ENCODE data around the gene DSCAM.
"Not testable (repeated sequence)": the region's sequence is repeated elsewhere in the genome, so short reads cannot be mapped to it uniquely, and the experiment has no call there.

The DSCAM gene

DNA sequence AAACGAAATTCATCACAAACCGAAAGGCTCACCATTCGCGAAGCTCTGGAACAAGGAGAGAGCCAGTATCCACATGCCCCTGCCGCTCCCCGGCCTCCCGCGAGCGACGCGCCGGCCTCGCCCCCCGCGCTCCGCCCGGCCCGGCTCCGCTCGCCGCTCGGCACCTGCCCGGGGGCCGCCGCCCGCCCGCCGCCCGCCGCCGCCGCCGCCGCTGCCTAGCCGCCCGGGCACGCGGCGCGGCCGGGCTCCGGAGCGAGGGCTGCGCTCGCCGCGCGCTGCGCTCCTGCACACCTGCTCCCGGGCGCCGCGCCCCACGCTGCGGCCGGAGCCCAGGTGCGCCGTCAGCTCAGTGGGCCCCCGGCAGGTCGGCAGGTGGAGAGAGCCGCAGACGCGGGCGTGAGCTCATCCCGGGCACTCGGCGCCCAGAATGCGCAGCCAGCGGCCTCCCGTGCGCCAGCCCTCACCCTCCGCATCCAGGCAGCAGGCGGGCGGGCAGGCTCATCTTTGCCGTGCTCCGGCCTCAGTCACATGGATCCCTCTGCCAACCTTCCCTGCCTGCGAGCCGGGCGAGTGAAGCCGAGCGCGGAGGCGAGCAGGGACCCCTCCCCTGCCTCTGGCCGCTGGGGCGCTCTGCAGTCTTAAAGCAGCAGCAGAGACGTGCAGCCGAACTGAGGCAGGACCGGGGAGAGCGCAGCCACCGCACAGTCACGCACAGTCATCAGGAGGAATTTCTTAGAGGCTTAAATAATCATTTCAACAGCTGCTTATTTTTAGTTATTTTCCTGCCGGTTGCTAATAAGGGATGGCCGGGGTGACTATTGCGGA is at the start of gene DSCAM:
Gene DSCAM (minus strand): TSS at position 572 of the 825 bp plus-strand sequence. CDS start 497 bp downstream, at position 75.
- H3K9me3 ChIP-seq (ENCODE audit: control insufficient read depth in 1 of 2, low read length in 2 of 2) = no peaks in the 10 kb centered on the region
- H3K9ac ChIP-seq (ENCODE audit: low read depth in 1 of 2, low read length in 2 of 2) = no peak within 1 kb of the TSS
- H3K36me3 ChIP-seq (ENCODE audit: control insufficient read depth in 1 of 2, insufficient read depth in 2 of 2, low read length in 2 of 2) = no peaks in the 10 kb centered on the region
- no peak within 1 kb of the TSS for H3K4me3 ChIP-seq (ENCODE audit: low read depth in 1 of 2, low read length in 2 of 2)
- no peak within 1 kb of the TSS for H3K27ac ChIP-seq (ENCODE audit: low read depth, low read length)
- no peaks in the 10 kb centered on the region for H3K4me1 ChIP-seq (ENCODE audit: control insufficient read depth in 1 of 2, insufficient read depth in 2 of 2, low read length in 2 of 2)
- H3K27me3 ChIP-seq (ENCODE audit: control insufficient read depth in 1 of 2, insufficient read depth in 2 of 2, low read length in 2 of 2) = peaks cover 27 to 29% of the 10 kb centered on the region in 2 donors

- H3K27me3 ChIP-seq (ENCODE audit: control insufficient read depth in 1 of 2, insufficient read depth in 2 of 2, low read length in 2 of 2); H3K4me3 ChIP-seq (ENCODE audit: low read depth in 1 of 2, low read length in 2 of 2); H3K4me1 ChIP-seq (ENCODE audit: control insufficient read depth in 1 of 2, insufficient read depth in 2 of 2, low read length in 2 of 2); H3K36me3 ChIP-seq (ENCODE audit: control insufficient read depth in 1 of 2, insufficient read depth in 2 of 2, low read length in 2 of 2); H3K9me3 ChIP-seq (ENCODE audit: control insufficient read depth in 1 of 2, low read length in 2 of 2); H3K27ac ChIP-seq (ENCODE audit: low read depth, low read length); H3K9ac ChIP-seq (ENCODE audit: low read depth in 1 of 2, low read length in 2 of 2): not testable (repeated sequence)
These were observed 48.7 kb upstream of the DSCAM start for GRCh38 chr21:40895697-40896096.

DNA sequence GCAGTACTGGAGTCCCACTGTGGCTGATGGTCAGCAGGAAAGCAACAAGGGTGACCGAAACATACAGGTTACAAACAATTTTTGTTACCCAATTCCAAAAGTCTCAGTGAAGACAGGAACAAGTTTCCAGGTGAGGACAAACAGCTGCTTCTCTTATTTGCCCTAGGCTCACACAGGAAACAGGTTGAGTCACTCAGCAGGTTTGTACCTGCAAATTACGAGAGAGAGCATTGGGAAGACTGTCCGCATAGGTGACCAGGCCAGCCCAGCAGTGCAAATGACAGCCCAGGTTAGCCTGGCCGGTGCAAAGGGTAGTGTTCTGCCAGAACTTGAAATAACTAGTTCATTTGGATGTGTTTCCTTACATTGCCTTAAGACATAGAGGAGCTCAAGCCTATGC is 40.0 kb upstream of the DSCAM start:
- no peaks in the 10 kb centered on the region for H3K36me3 ChIP-seq (ENCODE audit: control insufficient read depth in 1 of 2, insufficient read depth in 2 of 2, low read length in 2 of 2)
- no peak overlapping the region for H3K4me3 ChIP-seq (ENCODE audit: low read depth in 1 of 2, low read length in 2 of 2)
- H3K9ac ChIP-seq (ENCODE audit: low read depth in 1 of 2, low read length in 2 of 2) = no peak overlapping the region

DNA sequence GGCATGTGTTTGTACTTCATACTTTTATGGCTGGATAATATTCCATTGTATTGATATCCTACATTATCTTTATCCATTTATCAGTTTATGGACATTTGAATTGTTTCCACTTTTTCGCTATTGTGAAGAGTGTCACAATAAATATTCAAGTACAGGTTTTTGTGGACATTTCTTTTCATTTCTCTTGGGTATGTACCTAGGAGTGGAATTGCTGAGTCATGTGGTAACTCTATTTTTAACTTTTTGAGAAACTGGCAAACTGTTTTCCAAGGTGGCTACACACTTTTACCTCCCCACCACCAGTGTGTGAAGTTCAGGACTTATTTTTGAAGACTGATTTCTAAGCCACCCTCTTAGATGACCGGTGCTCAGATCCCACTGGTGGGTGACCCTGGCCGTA is 39.0 kb upstream of the DSCAM start:
- no peaks in the 10 kb centered on the region for H3K27me3 ChIP-seq (ENCODE audit: control insufficient read depth in 1 of 2, insufficient read depth in 2 of 2, low read length in 2 of 2)
- no peak overlapping the region for H3K4me3 ChIP-seq (ENCODE audit: low read depth in 1 of 2, low read length in 2 of 2)
- H3K9ac ChIP-seq (ENCODE audit: low read depth in 1 of 2, low read length in 2 of 2) = no peak overlapping the region
- H3K27ac ChIP-seq (ENCODE audit: low read depth, low read length) = no peak overlapping the region
- no peaks in the 10 kb centered on the region for H3K9me3 ChIP-seq (ENCODE audit: control insufficient read depth in 1 of 2, low read length in 2 of 2)
- H3K36me3 ChIP-seq (ENCODE audit: control insufficient read depth in 1 of 2, insufficient read depth in 2 of 2, low read length in 2 of 2) = no peaks in the 10 kb centered on the region
- no peaks in the 10 kb centered on the region for H3K4me1 ChIP-seq (ENCODE audit: control insufficient read depth in 1 of 2, insufficient read depth in 2 of 2, low read length in 2 of 2)

More for the DNA sequence above, 40.0 kb upstream of the DSCAM start:
- Histone ChIP-seq H3K27me3 (ENCODE audit: control insufficient read depth in 1 of 2, insufficient read depth in 2 of 2, low read length in 2 of 2) (no peaks in the 10 kb centered on the region), H3K27ac (ENCODE audit: low read depth, low read length) (no peak overlapping the region), H3K4me1 (ENCODE audit: control insufficient read depth in 1 of 2, insufficient read depth in 2 of 2, low read length in 2 of 2) (no peaks in the 10 kb centered on the region), H3K9me3 (ENCODE audit: control insufficient read depth in 1 of 2, low read length in 2 of 2) (no peaks in the 10 kb centered on the region)

DNA sequence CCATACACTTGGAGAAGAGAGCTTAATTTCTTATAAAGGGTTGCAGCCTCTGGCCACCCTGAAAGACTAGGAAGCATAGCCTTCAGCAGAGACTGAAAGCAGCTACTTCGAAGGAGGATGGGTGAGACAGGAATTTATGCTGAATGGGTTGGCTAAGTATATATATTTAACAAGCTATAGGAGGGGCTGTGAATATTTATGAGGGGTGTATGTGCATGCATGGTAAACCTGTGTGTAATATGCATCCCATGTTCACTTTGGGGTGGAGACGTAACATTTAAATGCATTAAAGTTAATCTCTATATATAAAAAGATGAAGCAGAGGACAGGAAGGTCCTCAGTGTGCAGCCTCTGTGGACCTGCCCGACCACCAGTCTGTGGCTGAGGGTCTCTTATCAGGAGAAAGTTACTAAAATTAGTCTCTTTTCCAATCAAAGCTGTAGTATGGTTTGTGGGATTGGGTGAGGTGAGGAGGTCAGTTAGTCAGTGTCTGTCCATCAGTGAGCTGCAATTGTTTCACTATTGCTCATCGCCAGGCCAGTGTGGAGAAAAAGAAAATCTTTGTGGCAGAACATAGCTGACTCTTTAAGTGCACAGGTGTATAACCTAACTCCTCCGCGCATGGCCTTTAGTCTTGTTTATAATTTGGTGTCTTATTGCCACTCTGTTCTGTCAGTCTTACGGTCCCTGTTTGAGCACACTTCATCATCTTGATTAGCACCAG is 35.4 kb upstream of the DSCAM start:
- Histone ChIP-seq H3K4me1 (ENCODE audit: control insufficient read depth in 1 of 2, insufficient read depth in 2 of 2, low read length in 2 of 2) (no peaks in the 10 kb centered on the region), H3K27ac (ENCODE audit: low read depth, low read length) (no peak overlapping the region), H3K9me3 (ENCODE audit: control insufficient read depth in 1 of 2, low read length in 2 of 2) (no peaks in the 10 kb centered on the region), H3K36me3 (ENCODE audit: control insufficient read depth in 1 of 2, insufficient read depth in 2 of 2, low read length in 2 of 2) (no peaks in the 10 kb centered on the region), H3K4me3 (ENCODE audit: low read depth in 1 of 2, low read length in 2 of 2) (no peak overlapping the region), H3K27me3 (ENCODE audit: control insufficient read depth in 1 of 2, insufficient read depth in 2 of 2, low read length in 2 of 2) (no peaks in the 10 kb centered on the region), H3K9ac (ENCODE audit: low read depth in 1 of 2, low read length in 2 of 2) (no peak overlapping the region)

DNA sequence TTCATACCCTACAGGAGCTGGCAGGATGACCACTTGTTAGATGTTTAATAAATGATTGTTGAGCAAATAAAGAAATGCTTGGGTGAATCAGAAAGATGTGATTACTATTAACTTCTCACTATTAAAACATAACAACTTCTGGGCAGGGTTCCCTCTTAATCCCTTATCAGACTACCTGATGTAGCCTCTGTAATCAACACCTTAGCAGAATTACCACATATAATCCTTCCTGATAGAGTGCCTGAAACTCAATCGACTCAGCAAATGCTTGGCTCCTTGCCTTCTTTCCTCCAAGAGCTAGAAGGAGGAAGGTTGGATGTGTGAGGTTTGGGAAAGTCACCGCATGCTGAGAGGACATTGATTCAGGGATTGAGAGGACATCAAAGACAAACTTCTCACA is 34.8 kb upstream of the DSCAM start:
- Histone ChIP-seq H3K4me1 (ENCODE audit: control insufficient read depth in 1 of 2, insufficient read depth in 2 of 2, low read length in 2 of 2) (no peaks in the 10 kb centered on the region), H3K4me3 (ENCODE audit: low read depth in 1 of 2, low read length in 2 of 2) (no peak overlapping the region), H3K9me3 (ENCODE audit: control insufficient read depth in 1 of 2, low read length in 2 of 2) (no peaks in the 10 kb centered on the region), H3K27me3 (ENCODE audit: control insufficient read depth in 1 of 2, insufficient read depth in 2 of 2, low read length in 2 of 2) (no peaks in the 10 kb centered on the region), H3K36me3 (ENCODE audit: control insufficient read depth in 1 of 2, insufficient read depth in 2 of 2, low read length in 2 of 2) (no peaks in the 10 kb centered on the region), H3K27ac (ENCODE audit: low read depth, low read length) (no peak overlapping the region), H3K9ac (ENCODE audit: low read depth in 1 of 2, low read length in 2 of 2) (no peak overlapping the region)

GRCh38 chr21:40871099-40871498 is 24.1 kb upstream of the DSCAM start:
- Histone ChIP-seq H3K27me3 (ENCODE audit: control insufficient read depth in 1 of 2, insufficient read depth in 2 of 2, low read length in 2 of 2) (no peaks in the 10 kb centered on the region), H3K9ac (ENCODE audit: low read depth in 1 of 2, low read length in 2 of 2) (no peak overlapping the region), H3K4me1 (ENCODE audit: control insufficient read depth in 1 of 2, insufficient read depth in 2 of 2, low read length in 2 of 2) (no peaks in the 10 kb centered on the region), H3K27ac (ENCODE audit: low read depth, low read length) (no peak overlapping the region), H3K4me3 (ENCODE audit: low read depth in 1 of 2, low read length in 2 of 2) (no peak overlapping the region), H3K36me3 (ENCODE audit: control insufficient read depth in 1 of 2, insufficient read depth in 2 of 2, low read length in 2 of 2) (no peaks in the 10 kb centered on the region), H3K9me3 (ENCODE audit: control insufficient read depth in 1 of 2, low read length in 2 of 2) (no peaks in the 10 kb centered on the region)

GRCh38 chr21:40863839-40864238 is 16.9 kb upstream of the DSCAM start:
- Histone ChIP-seq H3K4me1 (ENCODE audit: control insufficient read depth in 1 of 2, insufficient read depth in 2 of 2, low read length in 2 of 2) (no peaks in the 10 kb centered on the region), H3K4me3 (ENCODE audit: low read depth in 1 of 2, low read length in 2 of 2) (no peak overlapping the region), H3K27me3 (ENCODE audit: control insufficient read depth in 1 of 2, insufficient read depth in 2 of 2, low read length in 2 of 2) (no peaks in the 10 kb centered on the region), H3K9me3 (ENCODE audit: control insufficient read depth in 1 of 2, low read length in 2 of 2) (no peaks in the 10 kb centered on the region), H3K36me3 (ENCODE audit: control insufficient read depth in 1 of 2, insufficient read depth in 2 of 2, low read length in 2 of 2) (no peaks in the 10 kb centered on the region), H3K27ac (ENCODE audit: low read depth, low read length) (no peak overlapping the region), H3K9ac (ENCODE audit: low read depth in 1 of 2, low read length in 2 of 2) (no peak overlapping the region)

- no peak overlapping the region for H3K27ac ChIP-seq (ENCODE audit: low read depth, low read length)
- H3K4me1 ChIP-seq (ENCODE audit: control insufficient read depth in 1 of 2, insufficient read depth in 2 of 2, low read length in 2 of 2) = no peaks in the 10 kb centered on the region
- no peak overlapping the region for H3K9ac ChIP-seq (ENCODE audit: low read depth in 1 of 2, low read length in 2 of 2)
- no peaks in the 10 kb centered on the region for H3K27me3 ChIP-seq (ENCODE audit: control insufficient read depth in 1 of 2, insufficient read depth in 2 of 2, low read length in 2 of 2)
- no peak overlapping the region for H3K4me3 ChIP-seq (ENCODE audit: low read depth in 1 of 2, low read length in 2 of 2)
- no peaks in the 10 kb centered on the region for H3K36me3 ChIP-seq (ENCODE audit: control insufficient read depth in 1 of 2, insufficient read depth in 2 of 2, low read length in 2 of 2)
- H3K9me3 ChIP-seq (ENCODE audit: control insufficient read depth in 1 of 2, low read length in 2 of 2) = no peaks in the 10 kb centered on the region
These were observed 11.6 kb upstream of the DSCAM start for GRCh38 chr21:40858517-40858916.

- H3K27ac ChIP-seq (ENCODE audit: low read depth, low read length) = no peak overlapping the region
- H3K9ac ChIP-seq (ENCODE audit: low read depth in 1 of 2, low read length in 2 of 2) = no peak overlapping the region
- no peak overlapping the region for H3K4me3 ChIP-seq (ENCODE audit: low read depth in 1 of 2, low read length in 2 of 2)
These were observed 7.2 kb upstream of the DSCAM start for GRCh38 chr21:40853956-40854688.

More at GRCh38 chr21:40853956-40854688, 7.2 kb upstream of the DSCAM start:
- no peaks in the 10 kb centered on the region for H3K36me3 ChIP-seq (ENCODE audit: control insufficient read depth in 1 of 2, insufficient read depth in 2 of 2, low read length in 2 of 2)
- H3K9me3 ChIP-seq (ENCODE audit: control insufficient read depth in 1 of 2, low read length in 2 of 2) = no peaks in the 10 kb centered on the region
- H3K27me3 ChIP-seq (ENCODE audit: control insufficient read depth in 1 of 2, insufficient read depth in 2 of 2, low read length in 2 of 2) = peaks cover 0 to 6% of the 10 kb centered on the region in 2 donors
- no peaks in the 10 kb centered on the region for H3K4me1 ChIP-seq (ENCODE audit: control insufficient read depth in 1 of 2, insufficient read depth in 2 of 2, low read length in 2 of 2)

Measured in duodenal mucosa (tissue), 2 donors.